HL-60 (cell line): ENCODE measurements around the gene KCNJ18.
"Not testable (repeated sequence)": the region's sequence is repeated elsewhere in the genome, so short reads cannot be mapped to it uniquely, and the experiment has no call there.

ENCODE experiments used
- CTCF ChIP-seq: IDR thresholded peaks from one replicate; pipeline ENCODE4 v1.5.1; 2011; ENCODE audit warnings: low read length, control low read depth, inconsistent platforms; ENCODE audit not compliant: insufficient read depth
- GABPA ChIP-seq: IDR thresholded peaks from 2 replicates; pipeline ENCODE4 v1.6.1; 2012; ENCODE audit warnings: low read depth
- POLR2AphosphoS5 ChIP-seq: IDR thresholded peaks from 2 replicates; pipeline ENCODE4 v1.6.1; 2012; ENCODE audit warnings: low read depth
- REST ChIP-seq: IDR thresholded peaks from 2 replicates; pipeline ENCODE4 v1.6.1; 2012; ENCODE audit warnings: low read depth; ENCODE audit not compliant: insufficient replicate concordance
- SPI1 ChIP-seq: IDR thresholded peaks from 2 replicates; pipeline ENCODE4 v1.6.1; 2012; ENCODE audit warnings: low read depth, mild to moderate bottlenecking, borderline replicate concordance

GRCh38 chr17:21724216-21725006, 32.1 kb downstream of the KCNJ18 start:
- not testable (repeated sequence) for TF ChIP-seq POLR2AphosphoS5, REST, CTCF, GABPA, SPI1
